ENCODE results near the gene SLC16A3.

The SLC16A3 gene

GRCh38 chr17:82198092-82198491, 30.8 kb upstream of the SLC16A3 start:
- in situ Hi-C loops (cut with MboI; ENCODE audit: low sequenced_read_pairs, unreplicated experiment) = no loop called here
- TF ChIP-seq CTCF (IDR thresholded peaks at IDR 0.05; ENCODE audit: borderline replicate concordance, control extremely low read depth, extremely low read depth, insufficient read depth, missing control alignments) = no peak
- no peak for DNase-seq (ENCODE audit: low spot score)

GRCh38 chr17:82199496-82199895, 29.3 kb upstream of the SLC16A3 start:
- in situ Hi-C loops (cut with MboI; ENCODE audit: low sequenced_read_pairs, unreplicated experiment) = no loop called here
- DNase-seq (ENCODE audit: low spot score) = no peak

GRCh38 chr17:82200135-82200534, 28.7 kb upstream of the SLC16A3 start:
- TF ChIP-seq CTCF (IDR thresholded peaks at IDR 0.05; ENCODE audit: borderline replicate concordance, control extremely low read depth, extremely low read depth, insufficient read depth, missing control alignments) = no peak
- in situ Hi-C loops (cut with MboI; ENCODE audit: low sequenced_read_pairs, unreplicated experiment) = no loop called here
- DNase-seq (ENCODE audit: low spot score) = no peak

More at GRCh38 chr17:82199496-82199895, 29.3 kb upstream of the SLC16A3 start:
- TF ChIP-seq CTCF (IDR thresholded peaks at IDR 0.05; ENCODE audit: borderline replicate concordance, control extremely low read depth, extremely low read depth, insufficient read depth, missing control alignments) = no peak

- in situ Hi-C loops (cut with MboI; ENCODE audit: low sequenced_read_pairs, unreplicated experiment) = no loop called here
- TF ChIP-seq CTCF (IDR thresholded peaks at IDR 0.05; ENCODE audit: borderline replicate concordance, control extremely low read depth, extremely low read depth, insufficient read depth, missing control alignments) = no peak
- DNase-seq (ENCODE audit: low spot score) = no peak
These were observed 27.9 kb upstream of the SLC16A3 start for GRCh38 chr17:82200743-82201497.

GRCh38 chr17:82201498-82201910, 27.3 kb upstream of the SLC16A3 start:
- in situ Hi-C loops (cut with MboI; ENCODE audit: low sequenced_read_pairs, unreplicated experiment) = no loop called here
- DNase-seq (ENCODE audit: low spot score) = no peak
- TF ChIP-seq CTCF (IDR thresholded peaks at IDR 0.05; ENCODE audit: borderline replicate concordance, control extremely low read depth, extremely low read depth, insufficient read depth, missing control alignments) = no peak

- in situ Hi-C loops (cut with MboI; ENCODE audit: low sequenced_read_pairs, unreplicated experiment) = no loop called here
- TF ChIP-seq CTCF (IDR thresholded peaks at IDR 0.05; ENCODE audit: borderline replicate concordance, control extremely low read depth, extremely low read depth, insufficient read depth, missing control alignments) = no peak
- no peak for DNase-seq (ENCODE audit: low spot score)
These were observed 25.9 kb upstream of the SLC16A3 start for GRCh38 chr17:82202981-82203380.

Measured in GM13976 (cell line).